ENCODE measurements around the gene DDC.
"Not testable (repeated sequence)": the region's sequence is repeated elsewhere in the genome, so short reads cannot be mapped to it uniquely, and the experiment has no call there.

Gene DDC

DNA sequence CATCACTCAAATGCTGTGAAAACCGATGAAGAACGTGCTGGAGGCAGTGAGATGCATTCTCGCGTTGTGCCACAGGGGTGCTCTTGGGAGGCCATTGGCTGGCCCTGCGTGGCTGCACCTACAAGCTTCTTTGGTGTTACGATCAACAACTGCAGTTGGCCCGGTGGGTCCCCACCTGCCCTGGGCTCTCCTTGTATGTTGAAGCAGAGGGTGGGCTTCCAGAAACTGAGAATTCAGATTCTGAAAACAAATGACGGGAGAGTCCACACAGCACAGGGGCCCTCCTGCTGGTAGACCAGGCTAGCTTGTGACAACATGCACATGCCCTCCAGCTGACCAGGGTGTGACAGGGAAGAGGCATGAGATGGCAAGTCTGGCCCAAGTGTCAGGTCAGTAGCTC, 23.7 kb upstream of the DDC start:
- no peak for DNase-seq

DNA sequence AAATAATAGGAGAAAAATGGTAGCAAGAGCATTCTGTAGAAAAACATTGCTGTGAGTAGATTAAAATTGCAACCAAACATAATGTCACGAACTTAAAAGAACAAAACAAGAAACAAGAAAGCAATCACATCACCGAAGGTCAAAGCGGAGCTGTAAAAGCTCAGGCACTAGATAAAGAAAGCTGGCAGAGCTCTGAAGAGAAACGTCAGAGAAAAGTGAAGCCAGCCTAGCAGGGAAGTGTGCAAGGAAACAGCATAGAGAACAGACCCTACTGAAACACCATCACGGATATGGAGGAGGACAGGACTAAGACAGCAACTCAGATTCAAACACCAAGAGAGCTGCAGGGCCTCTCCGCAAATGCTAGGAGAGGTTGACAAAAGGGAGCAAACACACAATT, 22.5 kb upstream of the DDC start:
- no peak for DNase-seq

DNA sequence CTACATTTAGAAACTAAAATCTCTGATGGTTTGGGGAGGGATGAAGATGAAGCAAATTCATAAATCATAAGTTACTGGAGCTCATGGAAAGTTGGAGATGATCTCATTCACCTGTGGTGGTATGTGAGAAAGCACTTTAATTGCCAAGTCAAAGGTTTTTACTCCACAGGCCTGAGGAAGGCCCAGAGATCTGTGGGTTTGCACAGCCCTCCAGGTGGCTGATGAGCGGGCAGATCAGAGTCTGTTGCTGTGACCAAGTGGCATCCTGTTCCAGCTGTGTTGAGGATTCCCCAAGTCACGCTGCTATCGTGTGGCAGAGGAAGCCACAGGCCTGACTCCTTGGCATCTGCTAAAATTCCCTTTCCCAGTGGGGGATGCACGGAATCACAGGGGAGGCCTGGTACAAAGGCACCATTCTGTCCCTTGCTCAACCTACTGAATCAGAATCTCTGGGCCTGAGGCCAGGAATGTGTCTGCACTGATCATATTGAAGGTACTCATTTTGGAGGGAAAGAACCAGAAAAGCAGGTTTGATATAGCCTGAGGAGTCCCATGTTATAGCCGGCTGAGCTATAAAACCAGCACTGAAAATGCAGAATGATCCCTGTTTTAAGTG, 19.7 kb upstream of the DDC start:
- no peak for DNase-seq

DNA sequence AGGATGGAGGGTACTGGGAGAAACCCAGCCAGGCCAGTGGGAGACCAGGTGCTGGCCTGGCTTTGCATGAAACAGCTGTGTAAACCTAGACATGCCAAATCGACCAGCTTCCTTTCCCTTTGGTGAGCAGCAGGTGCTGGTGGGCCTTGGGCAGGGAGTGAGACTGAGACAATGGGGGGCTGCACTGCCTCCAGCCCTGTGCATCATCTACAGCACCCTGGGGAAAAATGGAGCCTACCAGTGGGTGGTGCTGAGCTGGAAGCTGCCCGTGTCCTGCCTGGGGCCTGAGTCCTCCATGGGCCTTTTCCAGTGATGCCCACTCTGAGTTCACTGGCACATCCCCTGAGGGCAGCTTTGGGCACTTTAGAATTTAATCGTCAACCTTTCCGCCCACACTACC, 19.2 kb upstream of the DDC start:
- DNase-seq, result no peak

DNA sequence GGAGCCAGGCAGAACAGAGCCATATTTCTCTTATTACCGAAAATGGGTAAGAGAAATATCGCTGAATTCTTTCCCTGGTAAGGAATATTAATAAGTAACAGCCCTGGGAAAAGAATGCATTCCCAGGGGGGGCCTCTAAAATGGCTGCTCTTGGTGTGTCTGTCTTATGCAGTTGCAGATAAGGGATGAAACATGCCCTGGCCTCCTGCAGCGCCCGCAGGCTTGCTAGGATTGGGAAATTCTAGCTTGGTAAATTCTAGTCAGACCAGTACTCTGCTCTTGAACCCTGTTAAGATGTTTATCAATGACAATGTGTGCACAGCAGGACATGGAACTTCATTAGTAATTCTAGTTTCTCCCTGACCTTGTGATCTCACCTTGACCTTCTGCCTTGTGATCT, 18.1 kb upstream of the DDC start:
- DNase-seq, result not testable (repeated sequence)

DNA sequence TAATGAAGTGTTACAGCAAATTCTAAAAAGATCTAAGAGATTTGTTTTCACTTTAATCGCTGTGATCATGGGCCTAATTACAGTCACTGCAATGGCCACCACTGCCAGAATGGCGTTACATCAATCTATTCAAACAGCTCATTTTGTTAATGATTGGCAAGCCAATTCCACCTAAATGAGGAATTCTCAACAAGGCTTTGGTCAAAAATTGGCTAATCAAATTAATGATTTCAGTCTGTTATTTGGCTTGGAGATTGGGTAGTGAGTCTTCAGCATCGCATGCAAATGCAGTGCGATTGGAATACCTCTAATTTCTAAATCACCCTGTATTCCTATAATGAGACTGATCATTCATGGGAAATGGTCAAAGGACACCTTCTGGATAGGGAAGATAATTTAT, 17.1 kb upstream of the DDC start:
- not testable (repeated sequence) for DNase-seq

DNA sequence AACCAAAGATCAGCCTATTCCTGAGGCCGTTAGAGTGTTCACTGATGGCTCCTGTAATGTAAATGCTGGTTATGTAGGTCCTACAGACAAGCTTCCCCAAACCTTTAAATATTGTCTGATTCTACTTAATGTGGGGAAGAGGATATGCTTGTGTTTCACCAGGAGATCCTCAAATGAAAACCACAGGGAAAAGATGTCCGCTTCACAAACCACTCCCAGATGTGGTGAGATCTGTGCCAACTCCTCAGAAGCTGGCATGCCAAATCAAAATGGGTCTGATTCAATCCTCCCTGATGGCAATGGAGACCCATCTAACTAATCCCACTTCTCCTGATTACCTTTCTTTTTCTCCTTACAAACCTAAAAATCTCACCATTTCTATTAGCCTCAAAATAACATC, 15.5 kb upstream of the DDC start:
- DNase-seq, result not testable (repeated sequence)

DNA sequence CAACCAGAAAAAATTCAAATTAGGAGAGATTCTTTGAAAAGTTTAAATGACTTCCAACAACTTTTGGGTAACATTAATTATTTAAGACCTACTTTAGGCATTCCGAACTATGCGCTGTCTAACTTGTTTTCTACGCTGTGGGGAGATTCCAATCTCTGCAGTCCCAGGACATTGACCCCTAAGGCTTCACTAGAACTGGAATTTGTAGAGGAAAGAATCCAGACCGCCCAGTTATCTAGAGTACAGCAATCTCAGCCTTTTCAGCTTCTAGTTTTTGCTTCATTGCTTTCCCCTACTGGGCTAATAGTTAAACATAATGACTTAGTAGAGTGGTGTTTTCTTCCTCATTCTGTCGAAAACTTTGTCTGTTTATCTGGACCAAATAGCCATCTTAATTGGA, 14.9 kb upstream of the DDC start:
- DNase-seq, result no peak

DNA sequence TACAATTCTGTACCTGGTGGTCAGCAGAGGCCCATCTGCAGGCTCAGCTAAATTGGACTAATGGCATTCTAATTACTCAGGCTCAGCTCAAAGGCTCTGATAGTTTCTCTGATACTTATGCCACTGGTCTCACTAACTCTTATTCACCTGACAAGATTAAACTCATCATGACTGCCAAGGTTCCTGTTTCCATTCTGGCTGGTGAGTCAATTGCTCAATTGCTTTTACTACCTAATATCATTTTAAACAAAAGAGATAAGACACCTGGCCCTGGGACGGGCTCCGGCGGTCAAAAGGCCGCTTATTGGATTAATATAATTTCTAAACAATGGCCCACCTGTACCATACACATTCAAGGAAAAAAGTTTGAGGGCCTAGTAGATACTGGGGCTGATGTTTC, 12.9 kb upstream of the DDC start:
- DNase-seq, result not testable (repeated sequence)

DNA sequence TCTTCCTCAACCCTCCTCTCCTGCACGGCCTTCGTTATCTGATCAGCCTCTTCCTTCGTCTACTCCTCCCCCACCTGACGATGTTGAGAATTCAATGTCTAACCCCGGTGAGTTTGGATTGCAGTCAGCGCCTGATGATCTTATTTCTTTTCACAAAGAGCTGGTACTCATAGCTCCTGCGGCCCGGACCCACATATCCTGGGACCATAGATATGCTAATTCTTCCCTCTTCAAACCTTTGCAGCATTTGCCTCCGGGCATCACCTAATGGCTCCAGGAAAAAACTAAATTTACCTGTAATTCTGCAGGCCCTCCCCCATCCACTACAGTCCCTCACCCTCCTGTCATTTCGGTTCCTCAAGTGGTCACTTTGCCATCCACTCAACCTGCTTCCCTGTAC, 12.4 kb upstream of the DDC start:
- no peak for DNase-seq

DNA sequence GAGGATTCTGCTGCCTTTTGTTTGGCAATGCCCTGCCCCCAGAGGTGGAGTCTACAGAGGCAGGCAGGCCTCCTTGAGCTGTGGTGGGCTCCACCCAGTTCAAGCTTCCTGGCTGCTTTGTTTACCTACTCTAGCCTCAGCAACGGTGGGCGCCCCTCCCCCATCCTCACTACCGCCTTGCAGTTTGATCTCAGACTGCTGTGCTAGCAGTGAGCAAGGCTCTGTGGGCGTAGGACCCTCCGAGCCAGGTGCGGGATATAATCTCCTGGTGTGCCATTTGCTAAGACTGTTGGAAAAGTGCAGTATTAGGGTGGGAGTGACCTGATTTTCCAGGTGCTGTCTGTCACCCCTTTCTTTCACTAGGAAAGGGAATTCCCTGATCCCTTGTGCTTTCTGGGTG, 11.2 kb upstream of the DDC start:
- not testable (repeated sequence) for DNase-seq

DNA sequence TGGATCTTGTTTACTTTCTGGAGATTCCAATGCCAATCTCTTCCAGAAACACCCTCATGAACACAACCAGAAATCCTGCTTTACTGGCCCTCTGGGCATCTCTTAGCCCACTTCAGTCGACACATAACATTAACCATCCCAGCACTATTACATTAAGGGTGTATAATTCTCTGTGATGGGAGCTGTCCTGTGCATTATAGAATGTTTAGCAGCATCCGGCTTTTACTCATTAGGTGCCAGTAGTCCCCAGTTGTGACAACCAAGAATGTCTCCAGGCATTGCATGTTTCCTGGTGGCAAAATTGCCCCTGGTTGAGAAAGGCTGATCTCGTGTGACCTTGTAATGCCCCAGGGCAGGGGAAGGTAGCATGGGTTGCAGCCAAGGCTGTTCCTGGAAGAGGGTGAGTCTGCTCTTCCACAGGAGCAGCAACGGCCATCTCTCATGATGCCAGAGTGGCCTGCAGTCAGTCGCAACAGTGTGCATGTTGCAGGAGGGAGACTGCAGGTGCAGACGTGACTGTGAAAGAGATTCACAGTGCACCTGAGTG, 2.6 kb upstream of the DDC start:
- no peak for DNase-seq

DNA sequence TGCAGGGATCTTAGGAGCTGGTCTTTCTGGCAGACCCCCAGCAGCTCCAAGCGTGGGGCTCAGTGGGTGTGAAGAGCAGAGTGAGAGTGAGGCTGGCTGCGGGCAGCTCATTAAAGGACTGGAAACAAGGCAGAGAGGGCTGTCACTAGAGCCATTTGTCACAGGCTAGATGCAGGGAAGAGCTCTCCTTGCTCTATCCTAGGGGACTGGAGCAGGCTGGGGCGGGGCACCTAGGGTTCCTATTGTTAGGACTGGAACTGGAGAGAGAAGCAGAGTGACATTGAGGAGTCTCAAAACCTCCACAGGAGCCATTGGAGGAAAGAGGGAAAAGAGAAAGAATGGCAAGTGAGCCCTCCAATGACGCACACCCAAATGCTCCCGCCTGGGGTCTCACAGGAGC, 772 bp upstream of the DDC start:
- DNase-seq, result no peak

DNA sequence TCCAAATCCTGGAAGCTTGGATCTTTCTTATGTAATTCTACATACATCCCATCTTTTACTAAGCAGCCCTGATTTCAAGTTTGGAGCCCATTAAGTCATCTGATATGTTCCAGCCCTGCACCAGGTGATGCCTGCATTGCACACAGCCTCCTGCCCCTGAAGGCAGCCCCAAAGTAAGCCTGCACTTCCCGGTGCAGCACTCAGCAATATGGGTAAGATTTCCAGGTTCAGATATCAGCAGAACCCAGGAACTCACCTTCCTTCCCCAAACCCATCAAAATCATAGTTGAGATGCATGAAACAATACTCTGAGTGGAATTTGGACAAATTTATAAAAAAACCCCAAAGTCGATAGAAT, 333 bp upstream of the DDC start:
- DNase-seq, result no peak

DNA sequence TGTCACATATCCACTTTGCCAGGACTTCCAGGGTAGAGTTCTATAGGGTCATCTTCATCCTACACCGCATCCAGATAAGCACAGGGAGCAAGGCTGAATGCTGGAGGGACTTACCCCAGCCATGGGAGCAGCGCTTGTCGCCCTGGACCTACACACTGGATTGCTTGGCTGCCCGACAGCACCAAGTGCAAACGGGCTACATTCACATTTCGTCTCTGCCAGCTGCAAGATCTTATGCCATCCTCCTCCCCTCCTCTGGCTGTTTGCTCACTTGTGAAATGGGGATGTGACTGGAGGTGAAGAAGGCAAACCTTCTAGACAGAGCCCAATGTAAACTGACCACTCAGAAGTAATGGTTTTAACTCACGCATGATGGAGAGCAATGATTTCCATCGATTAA, 1.0 kb downstream of the DDC start:
- no peak for DNase-seq

DNA sequence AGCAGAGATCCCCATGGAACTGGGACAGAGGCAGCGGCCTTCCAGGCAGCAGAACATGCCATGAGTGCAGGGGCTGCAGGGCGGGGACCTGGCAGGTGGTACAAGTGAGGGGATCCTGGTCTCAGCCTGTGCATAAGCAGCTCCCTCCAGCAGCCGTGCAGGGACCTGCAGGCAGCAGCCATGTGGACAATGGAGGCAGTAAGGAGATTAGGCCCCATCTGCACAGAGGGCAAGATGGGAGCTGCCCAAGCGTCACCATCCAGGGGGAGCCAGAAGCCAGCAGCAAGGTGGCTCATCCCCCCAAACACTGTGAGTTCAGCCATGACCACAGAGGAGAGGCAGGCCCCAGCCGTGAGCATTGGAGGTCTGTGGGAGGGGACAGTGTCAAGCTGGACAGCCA, 3.1 kb downstream of the DDC start:
- peak; percentile 9 for DNase-seq

DNA sequence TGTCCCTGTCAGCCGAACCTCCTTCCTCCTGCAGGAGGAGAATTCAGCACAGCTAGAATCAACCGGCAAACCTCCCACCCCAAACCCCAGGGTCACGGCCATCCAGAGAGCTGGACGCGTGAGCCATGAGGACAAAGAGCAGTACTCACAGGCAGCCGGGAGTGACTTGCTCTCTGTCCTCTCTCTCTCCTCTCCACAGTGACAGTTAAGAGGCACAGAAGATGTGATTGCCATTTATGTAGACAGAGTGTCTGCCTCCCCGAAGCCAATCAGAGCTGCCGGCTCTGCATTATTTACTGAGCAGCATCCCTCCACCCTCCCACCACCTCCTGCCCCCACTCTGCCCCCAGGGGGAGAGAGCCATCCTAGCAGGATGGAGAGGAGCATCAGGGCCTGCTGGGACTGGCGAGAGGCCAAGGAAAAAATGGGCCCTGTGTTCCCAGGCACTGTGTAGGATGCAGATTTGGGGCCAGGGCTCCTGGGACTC, 4.3 kb downstream of the DDC start:
- DNase-seq, result no peak

DNA sequence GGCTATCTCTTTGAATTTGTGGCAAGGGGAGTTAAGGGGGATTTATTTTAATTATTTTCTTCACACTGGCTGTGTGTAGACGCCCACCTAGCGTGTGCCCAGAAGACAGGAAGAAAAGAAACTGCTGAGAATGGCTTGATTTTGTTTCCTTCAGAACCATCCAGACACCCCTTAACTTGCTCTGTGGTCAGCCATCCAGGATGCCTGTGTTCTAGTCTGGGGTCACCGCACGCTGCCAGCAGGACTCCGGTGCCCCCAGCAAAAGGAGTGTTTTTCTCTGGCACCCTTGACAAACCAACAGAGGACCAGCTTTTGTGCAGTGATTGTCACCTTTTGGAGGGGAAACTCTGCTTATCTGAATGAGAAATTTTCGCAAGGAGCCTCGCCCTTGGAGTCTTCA, 5.3 kb downstream of the DDC start:
- no peak for DNase-seq

DNA sequence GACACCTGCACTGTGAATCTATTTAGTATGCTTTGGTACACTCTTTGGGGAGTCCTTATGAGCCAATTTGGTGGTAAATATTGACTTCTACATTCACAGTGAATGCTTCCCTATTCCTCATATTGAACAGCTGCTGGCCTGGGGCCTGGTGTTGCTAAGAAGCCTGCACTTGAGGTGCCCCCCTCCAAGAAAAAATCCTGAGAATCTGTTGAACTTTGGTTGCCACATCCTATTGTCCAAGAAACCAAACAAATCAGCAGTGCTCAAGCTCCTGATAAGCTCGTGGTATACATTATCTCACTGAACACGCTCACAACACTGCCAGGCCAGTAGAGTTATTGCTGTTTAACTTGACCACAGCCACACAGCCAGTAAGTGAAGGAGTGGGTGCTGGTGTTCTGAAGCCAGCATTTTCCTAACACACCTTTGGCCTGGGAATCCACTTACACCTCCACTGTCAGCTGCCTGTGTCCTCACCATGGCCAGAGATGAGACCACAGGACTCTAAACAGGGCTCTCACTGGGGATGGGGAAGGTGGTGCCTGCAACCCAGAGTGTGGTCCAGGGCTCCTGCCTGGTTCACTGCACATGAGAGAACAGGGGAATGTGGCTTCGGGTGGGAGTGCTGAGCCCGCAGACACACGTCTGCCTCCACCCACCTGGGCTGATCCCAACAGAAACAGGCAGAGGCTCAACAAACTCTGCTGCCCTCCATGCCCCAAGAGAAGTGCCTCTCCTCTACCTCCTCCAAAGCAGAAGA, 6.7 kb downstream of the DDC start:
- DNase-seq, result peak; percentile 93

DNA sequence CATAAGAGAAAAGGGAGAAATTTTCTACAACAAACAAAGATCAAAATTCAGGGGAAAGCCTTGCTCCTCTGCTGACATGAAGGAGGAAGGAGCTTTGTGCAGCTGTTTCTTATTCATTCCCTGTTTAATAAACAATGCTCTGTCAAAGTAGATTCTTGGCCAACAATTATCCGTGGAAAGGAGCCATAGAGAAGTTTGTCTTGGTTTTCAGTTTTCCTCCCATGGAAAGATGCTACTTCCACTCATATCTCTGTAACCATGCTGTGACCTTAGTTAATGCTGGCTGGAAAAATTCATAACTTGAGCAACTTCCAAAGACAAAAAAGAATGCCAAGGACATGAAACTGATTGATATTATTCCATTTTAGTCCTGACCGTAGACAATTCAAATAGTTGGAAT, 8.1 kb downstream of the DDC start:
- DNase-seq, result no peak

DNA sequence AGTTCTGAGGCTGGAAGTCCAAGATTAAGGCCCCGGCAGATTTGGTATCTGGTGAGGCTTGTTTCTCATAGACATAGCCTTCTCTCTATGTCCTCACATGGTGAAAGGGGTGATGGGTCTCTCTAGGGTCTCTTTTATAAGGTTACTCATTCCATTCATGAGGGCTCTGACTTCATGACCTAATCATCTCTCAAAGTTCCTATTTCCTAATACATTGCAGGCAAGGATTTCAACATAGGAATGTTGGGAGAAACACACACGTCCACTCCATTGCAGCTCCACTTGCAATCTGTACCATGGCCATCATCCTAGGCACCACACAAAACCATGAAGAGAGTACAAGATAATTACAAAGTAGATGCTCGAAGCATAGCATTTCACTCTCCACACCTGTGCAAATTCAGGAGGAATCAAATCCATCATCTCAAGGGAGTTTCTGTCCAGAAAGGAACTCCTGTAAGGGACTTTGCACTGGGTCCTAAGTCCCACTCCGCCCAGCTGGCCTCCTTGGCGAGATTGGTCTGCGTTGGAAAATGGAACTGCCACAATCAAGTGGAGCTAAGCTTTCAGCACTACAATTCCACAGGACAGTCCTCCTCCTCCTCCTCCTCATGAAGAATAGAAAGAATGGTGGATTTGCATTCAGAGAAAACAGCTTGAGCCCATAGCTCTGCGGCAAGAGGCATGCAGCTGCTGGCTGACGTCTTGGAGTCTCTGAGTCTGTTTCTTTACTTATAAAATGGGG, 8.8 kb downstream of the DDC start:
- DNase-seq, result no peak

DNA sequence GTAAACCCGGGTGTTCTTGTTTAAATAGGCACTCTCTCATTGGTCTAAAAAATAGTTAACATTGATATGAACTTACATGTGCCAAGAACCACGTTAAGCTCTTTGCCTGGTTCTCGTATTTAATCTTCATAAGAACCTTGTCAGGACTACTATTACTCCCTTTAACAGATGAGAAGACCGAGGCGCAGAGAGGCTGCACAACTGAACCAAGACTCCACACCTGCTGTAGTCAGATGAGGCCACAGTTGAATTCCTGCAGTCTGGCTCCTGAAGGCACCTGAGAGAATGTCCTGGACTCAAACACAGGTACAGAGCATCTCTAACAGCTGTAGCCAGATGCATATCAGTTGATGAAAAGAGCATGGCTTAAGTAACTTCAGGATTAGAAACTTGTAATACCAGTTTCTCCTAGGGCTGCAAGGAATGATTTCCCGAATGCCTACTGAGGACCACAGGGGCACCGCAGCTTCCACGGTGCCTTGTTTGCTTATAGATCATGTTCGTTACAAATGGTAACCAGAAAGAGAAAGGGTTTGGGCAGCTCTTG, 9.5 kb downstream of the DDC start:
- no peak for DNase-seq

Measured in kidney glomerular epithelial cell (primary cell).